ENCODE data around the gene ARHGAP26. TPM values are rescaled to one million over a fixed set of nuclear protein-coding genes. Genes with fewer than 3 reads are reported as not detected.

ARHGAP26 gene
- total RNA-seq, 6 experiments from 2014 or later, result 6.7 to 14.5 (median 8.3) TPM

DNA sequence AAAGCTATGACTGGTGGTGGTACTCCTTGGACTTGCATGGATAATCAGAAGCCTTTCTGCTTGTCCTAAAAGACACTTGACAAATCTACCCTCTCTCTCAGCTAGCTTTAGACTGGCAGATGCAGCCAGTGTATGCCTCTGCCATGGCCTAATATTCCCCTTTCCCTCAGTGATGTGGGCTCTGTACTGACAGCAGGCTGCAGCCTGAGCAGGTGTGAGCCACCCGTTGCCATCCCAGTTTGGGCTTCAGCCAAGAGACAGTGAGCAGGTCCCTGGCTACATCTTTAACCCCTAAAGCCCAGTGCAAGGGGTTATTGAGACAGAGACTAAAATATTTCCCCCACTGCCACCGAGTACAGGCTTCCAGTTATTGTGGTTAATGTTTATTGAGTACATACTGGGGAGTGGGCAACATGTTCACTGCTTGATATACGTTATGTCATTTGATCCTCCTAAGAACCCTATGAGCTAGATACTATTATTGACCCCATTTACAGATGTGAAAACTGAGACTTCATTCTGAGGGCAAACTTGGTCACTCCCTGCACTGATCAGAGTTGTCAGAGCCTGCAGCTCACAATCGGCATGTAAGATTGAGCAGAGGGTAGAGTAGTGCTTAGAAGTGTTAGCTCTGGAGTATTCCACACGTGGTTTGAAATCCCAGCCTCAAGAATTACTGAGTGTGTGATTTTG lies 254.2 kb downstream of the ARHGAP26 start:
- Histone ChIP-seq H3K27ac (no peak overlapping the region), H3K36me3 (no peaks in the 10 kb centered on the region), H3K27me3 (no peaks in the 10 kb centered on the region), H3K4me3 (no peak overlapping the region), H3K4me1 (peaks cover 0 to 14% (median 0%) of the 10 kb centered on the region in 4 donors), H3K9me3 (no peaks in the 10 kb centered on the region)
- TF ChIP-seq POLR2A (IDR thresholded peaks at IDR 0.05) (no peak), CTCF (IDR thresholded peaks at IDR 0.05) (no peak)
- ATAC-seq, result no peak
- 74% methylated on average over 5 of the region's 5 CpGs for WGBS (ENCODE audit: insufficient coverage, low coverage, low lambda C conversion rate, missing lambda C conversion rate)
- intact Hi-C loops (cut with DNase I), result no loop called here
- no peak for DNase-seq

DNA sequence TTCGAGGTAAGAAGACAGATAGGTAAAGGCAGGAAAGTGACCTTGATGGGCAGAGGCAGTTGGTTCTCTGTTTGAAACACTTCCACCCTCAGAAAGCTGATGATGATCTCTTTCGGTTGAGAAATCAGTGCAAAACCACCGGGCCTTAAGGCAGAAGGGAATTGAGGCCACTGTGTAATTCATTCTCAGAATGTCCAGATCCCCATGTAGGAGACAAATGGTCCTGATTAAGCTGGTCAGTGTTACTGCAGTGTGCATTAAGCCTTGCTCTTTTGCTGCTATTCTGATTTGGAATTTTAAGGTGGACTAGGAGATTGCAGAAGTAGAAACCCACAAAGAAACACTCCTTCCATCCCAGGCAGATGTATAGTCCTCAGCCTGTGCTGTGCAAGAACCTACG lies 255.2 kb downstream of the ARHGAP26 start:
- no peaks in the 10 kb centered on the region for H3K9me3 ChIP-seq
- no peaks in the 10 kb centered on the region for H3K27me3 ChIP-seq
- DNase-seq (no peak), ATAC-seq (no peak)
- no peak for TF ChIP-seq CTCF (IDR thresholded peaks at IDR 0.05)
- TF ChIP-seq POLR2A (IDR thresholded peaks at IDR 0.05), result no peak
- H3K4me1 ChIP-seq, result peaks cover 0 to 14% (median 0%) of the 10 kb centered on the region in 4 donors
- H3K36me3 ChIP-seq, result no peaks in the 10 kb centered on the region
- intact Hi-C loops (cut with DNase I), result no loop called here
- H3K27ac ChIP-seq, result no peak overlapping the region
- no peak overlapping the region for H3K4me3 ChIP-seq
- 56% methylated on average over 4 of the region's 4 CpGs for WGBS (ENCODE audit: insufficient coverage, low coverage, low lambda C conversion rate, missing lambda C conversion rate)

- no peaks in the 10 kb centered on the region for H3K27me3 ChIP-seq
- no peak for TF ChIP-seq CTCF (IDR thresholded peaks at IDR 0.05)
- no peak for TF ChIP-seq POLR2A (IDR thresholded peaks at IDR 0.05)
- intact Hi-C loops (cut with DNase I), result no loop called here
- H3K9me3 ChIP-seq, result no peaks in the 10 kb centered on the region
- peaks cover 0 to 14% (median 0%) of the 10 kb centered on the region in 4 donors for H3K4me1 ChIP-seq
- WGBS (ENCODE audit: insufficient coverage, low coverage, low lambda C conversion rate, missing lambda C conversion rate), result 85% methylated on average over 1 of the region's 1 CpG
- no peak overlapping the region for H3K27ac ChIP-seq
- H3K36me3 ChIP-seq, result no peaks in the 10 kb centered on the region
- DNase-seq (no peak), ATAC-seq (no peak)
- no peak overlapping the region for H3K4me3 ChIP-seq
These were observed 255.8 kb downstream of the ARHGAP26 start for GRCh38 chr5:143025971-143026370.

GRCh38 chr5:143026380-143026779 lies 256.2 kb downstream of the ARHGAP26 start:
- H3K27me3 ChIP-seq, result no peaks in the 10 kb centered on the region
- no peak for DNase-seq
- H3K27ac ChIP-seq, result no peak overlapping the region
- 90% methylated on average over 3 of the region's 3 CpGs for WGBS (ENCODE audit: insufficient coverage, low coverage, low lambda C conversion rate, missing lambda C conversion rate)
- TF ChIP-seq POLR2A (IDR thresholded peaks at IDR 0.05) (no peak), CTCF (IDR thresholded peaks at IDR 0.05) (no peak)
- peaks cover 0 to 14% (median 0%) of the 10 kb centered on the region in 4 donors for H3K4me1 ChIP-seq
- intact Hi-C loops (cut with DNase I), result no loop called here
- ATAC-seq, result no peak
- no peaks in the 10 kb centered on the region for H3K36me3 ChIP-seq
- no peak overlapping the region for H3K4me3 ChIP-seq
- no peaks in the 10 kb centered on the region for H3K9me3 ChIP-seq
